Chondrocyte (in vitro differentiated cells): ENCODE data around the gene MCM5. TPM values are rescaled to one million over a fixed set of nuclear protein-coding genes. Genes with fewer than 3 reads are reported as not detected.

Experiments used
- DNase-seq: peaks from one replicate; pipeline ENCODE4 v3.0.0; 2021; ENCODE audit warnings: mixed read lengths, low spot score
- H3K27ac Mint-ChIP-seq: one replicate; pipeline ENCODE4 v1.8.0; 2021; ENCODE audit warnings: mild to moderate bottlenecking, moderate library complexity, mixed read lengths; ENCODE audit not compliant: unreplicated experiment
- H3K27me3 Mint-ChIP-seq: 2 replicates; pipeline ENCODE4 v1.8.0; 2021; ENCODE audit warnings: low read depth, mixed read lengths
- H3K36me3 Mint-ChIP-seq: 2 replicates; pipeline ENCODE4 v1.8.0; 2021; ENCODE audit warnings: low read depth, mixed read lengths
- H3K4me1 Mint-ChIP-seq: 2 replicates; pipeline ENCODE4 v1.8.0; 2021; ENCODE audit warnings: low read depth, mild to moderate bottlenecking, mixed read lengths
- H3K4me3 Mint-ChIP-seq: one replicate; pipeline ENCODE4 v1.8.0; 2021; ENCODE audit warnings: mild to moderate bottlenecking, moderate library complexity, mixed read lengths; ENCODE audit not compliant: unreplicated experiment
- H3K9me3 Mint-ChIP-seq: 2 replicates; pipeline ENCODE4 v1.8.0; 2021; ENCODE audit warnings: low read depth, mixed read lengths
- total RNA-seq: library from RNA; stranded (reverse); gene quantifications from 3 replicates; pipeline ENCODE4 v1.2.1, GENCODE V29; 2021
- TF ChIP-seq, protein P1 (sequence below): fragments of 200-600 bp; sonication (generic); IDR thresholded peaks from 2 replicates; pipeline ENCODE4 v1.5.0; 2021; ENCODE audit warnings: antibody characterized with exemption, mild to moderate bottlenecking, moderate library complexity

The MCM5 gene
- total RNA-seq, 1 donor from 2014 or later: 14.4 TPM

DNA sequence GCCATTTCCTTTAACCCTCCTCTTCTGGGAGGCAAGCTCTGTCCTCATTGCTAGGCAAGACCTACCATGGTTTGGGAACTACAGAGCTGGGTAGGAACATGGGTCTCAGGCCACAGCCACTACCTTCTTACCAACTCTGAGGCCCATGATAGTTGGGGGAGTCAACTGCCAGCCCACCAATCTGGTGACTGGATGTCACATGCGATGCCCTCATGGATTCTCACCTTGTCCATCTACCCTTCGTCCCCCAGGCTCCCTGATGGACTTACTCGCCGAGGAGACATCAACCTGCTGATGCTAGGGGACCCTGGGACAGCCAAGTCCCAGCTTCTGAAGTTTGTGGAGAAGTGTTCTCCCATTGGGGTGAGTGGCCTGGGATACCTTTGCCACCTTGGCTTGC, 13.7 kb downstream of the MCM5 start:
- no peaks in the 10 kb centered on the region for H3K27me3 Mint-ChIP-seq
- H3K36me3 Mint-ChIP-seq: peaks cover 19% of the 10 kb centered on the region
- no peaks in the 10 kb centered on the region for H3K4me1 Mint-ChIP-seq
- H3K27ac Mint-ChIP-seq: no peak overlapping the region
- TF ChIP-seq, protein P1, sequence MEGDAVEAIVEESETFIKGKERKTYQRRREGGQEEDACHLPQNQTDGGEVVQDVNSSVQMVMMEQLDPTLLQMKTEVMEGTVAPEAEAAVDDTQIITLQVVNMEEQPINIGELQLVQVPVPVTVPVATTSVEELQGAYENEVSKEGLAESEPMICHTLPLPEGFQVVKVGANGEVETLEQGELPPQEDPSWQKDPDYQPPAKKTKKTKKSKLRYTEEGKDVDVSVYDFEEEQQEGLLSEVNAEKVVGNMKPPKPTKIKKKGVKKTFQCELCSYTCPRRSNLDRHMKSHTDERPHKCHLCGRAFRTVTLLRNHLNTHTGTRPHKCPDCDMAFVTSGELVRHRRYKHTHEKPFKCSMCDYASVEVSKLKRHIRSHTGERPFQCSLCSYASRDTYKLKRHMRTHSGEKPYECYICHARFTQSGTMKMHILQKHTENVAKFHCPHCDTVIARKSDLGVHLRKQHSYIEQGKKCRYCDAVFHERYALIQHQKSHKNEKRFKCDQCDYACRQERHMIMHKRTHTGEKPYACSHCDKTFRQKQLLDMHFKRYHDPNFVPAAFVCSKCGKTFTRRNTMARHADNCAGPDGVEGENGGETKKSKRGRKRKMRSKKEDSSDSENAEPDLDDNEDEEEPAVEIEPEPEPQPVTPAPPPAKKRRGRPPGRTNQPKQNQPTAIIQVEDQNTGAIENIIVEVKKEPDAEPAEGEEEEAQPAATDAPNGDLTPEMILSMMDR: no peak
- DNase-seq: no peak
- H3K4me3 Mint-ChIP-seq: no peak overlapping the region
- H3K9me3 Mint-ChIP-seq: no peaks in the 10 kb centered on the region

DNA sequence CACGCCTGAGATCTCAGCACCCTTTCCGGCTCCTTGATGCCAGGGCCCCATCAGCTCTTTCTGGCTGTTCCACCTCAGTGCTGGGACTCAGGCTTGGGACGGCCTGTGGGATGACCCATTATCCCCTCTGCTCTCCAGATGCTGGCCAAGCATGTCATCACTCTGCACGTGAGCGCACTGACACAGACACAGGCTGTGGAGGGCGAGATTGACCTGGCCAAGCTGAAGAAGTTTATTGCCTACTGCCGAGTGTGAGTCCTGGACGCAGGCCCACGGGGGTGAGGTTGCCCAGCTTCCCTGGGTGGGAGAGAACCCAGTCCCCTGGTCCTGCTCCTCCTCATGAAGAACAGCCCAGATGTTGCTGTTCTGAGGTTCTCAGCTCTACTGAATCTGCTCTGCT, 17.7 kb downstream of the MCM5 start:
- TF ChIP-seq, protein P1: no peak
- peaks cover 18% of the 10 kb centered on the region for H3K36me3 Mint-ChIP-seq
- no peaks in the 10 kb centered on the region for H3K4me1 Mint-ChIP-seq
- H3K27ac Mint-ChIP-seq: no peak overlapping the region
- H3K4me3 Mint-ChIP-seq: no peak overlapping the region
- no peak for DNase-seq
- H3K9me3 Mint-ChIP-seq: no peaks in the 10 kb centered on the region
- no peaks in the 10 kb centered on the region for H3K27me3 Mint-ChIP-seq

DNA sequence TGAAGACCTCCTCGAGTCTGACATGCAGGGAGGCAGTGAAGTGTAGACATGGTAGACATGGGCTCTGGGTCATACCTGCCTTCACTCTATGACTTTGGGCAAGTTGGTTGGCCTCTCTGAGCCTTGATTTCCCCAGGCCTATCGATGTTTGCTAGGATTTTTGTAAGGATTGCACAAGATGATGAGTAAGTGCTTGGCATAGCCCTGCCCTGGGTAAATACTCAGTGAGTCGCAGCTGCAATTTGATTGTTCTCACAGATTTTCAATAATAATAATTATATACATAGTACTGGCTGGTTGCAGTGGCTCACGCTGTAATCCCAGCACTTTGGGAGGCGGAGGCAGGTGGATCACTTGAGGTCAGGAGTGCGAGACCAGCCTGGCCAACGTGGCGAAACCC, 18.1 kb downstream of the MCM5 start:
- H3K9me3 Mint-ChIP-seq: no peaks in the 10 kb centered on the region
- no peak overlapping the region for H3K4me3 Mint-ChIP-seq
- H3K4me1 Mint-ChIP-seq: no peaks in the 10 kb centered on the region
- DNase-seq: no peak
- no peaks in the 10 kb centered on the region for H3K27me3 Mint-ChIP-seq
- TF ChIP-seq, protein P1: no peak
- peaks cover 18% of the 10 kb centered on the region for H3K36me3 Mint-ChIP-seq
- no peak overlapping the region for H3K27ac Mint-ChIP-seq

DNA sequence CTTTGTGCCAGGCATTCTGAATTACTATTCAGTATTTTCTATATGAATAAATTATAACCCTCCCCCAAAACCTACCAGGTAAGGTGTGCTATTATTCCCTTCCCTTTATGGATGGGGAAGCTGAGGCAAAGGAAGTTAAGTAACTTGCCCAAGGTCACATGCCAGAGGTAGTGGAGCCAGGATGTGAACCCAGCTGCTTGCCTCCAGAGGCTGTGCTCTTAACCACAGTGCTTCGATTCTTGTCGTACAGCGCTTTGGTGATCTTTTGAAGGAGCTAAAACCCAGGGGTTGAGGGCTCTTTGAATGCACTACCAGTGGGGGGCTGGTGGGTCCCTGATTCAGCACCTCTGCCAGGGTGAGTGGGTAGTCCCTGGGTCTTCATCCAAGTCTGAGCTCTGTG, 18.8 kb downstream of the MCM5 start:
- H3K4me1 Mint-ChIP-seq: no peaks in the 10 kb centered on the region
- no peaks in the 10 kb centered on the region for H3K27me3 Mint-ChIP-seq
- DNase-seq: no peak
- H3K4me3 Mint-ChIP-seq: no peak overlapping the region
- H3K27ac Mint-ChIP-seq: no peak overlapping the region
- TF ChIP-seq, protein P1: no peak
- peaks cover 18% of the 10 kb centered on the region for H3K36me3 Mint-ChIP-seq
- H3K9me3 Mint-ChIP-seq: no peaks in the 10 kb centered on the region

DNA sequence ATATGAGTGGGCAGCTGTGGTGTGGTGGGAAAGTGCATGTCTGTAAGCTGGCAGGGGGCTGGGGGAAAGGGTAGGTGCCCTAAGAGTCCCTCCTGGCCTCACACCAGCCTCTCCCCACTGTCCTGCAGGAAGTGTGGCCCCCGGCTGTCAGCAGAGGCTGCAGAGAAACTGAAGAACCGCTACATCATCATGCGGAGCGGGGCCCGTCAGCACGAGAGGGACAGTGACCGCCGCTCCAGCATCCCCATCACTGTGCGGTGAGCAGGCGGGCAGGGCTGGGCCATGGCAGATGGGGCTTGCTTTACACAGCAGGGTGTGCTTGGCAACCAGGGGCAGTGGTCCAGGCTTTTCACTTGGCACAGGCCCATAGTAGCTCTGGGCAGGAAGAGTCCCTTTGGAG, 19.8 kb downstream of the MCM5 start:
- Mint-ChIP-seq H3K4me3 (no peak overlapping the region), H3K36me3 (peaks cover 17% of the 10 kb centered on the region), H3K27ac (no peak overlapping the region), H3K27me3 (no peaks in the 10 kb centered on the region), H3K9me3 (no peaks in the 10 kb centered on the region), H3K4me1 (no peaks in the 10 kb centered on the region)
- no peak for DNase-seq
- TF ChIP-seq, protein P1: no peak
